CD14-positive monocyte (primary cell): Measurements from ENCODE around the gene SNAI1. TPM values are rescaled to one million over a fixed set of nuclear protein-coding genes. Genes with fewer than 3 reads are reported as not detected.

Experiments used
- DNase-seq, 3 donors: peaks; one replicate each; pipeline ENCODE4 v3.0.0-alpha.2; 2011 to 2022
- H2AFZ ChIP-seq: 2 replicates; pipeline ENCODE4 v1.6.0; 2012; ENCODE audit warnings: mild to moderate bottlenecking, low read depth, low read length, inconsistent platforms; ENCODE audit not compliant: insufficient read depth, poor library complexity, severe bottlenecking
- H3K27ac ChIP-seq, 2 donors: 1 replicate in 1 of 2; 2 replicates in 1 of 2; pipeline ENCODE4 v1.5.1; 2012 to 2013; ENCODE audit warnings: low read length in 2 of 2, control low read depth in 1 of 2, inconsistent platforms in 1 of 2, low read depth in 1 of 2, mild to moderate bottlenecking in 1 of 2
- H3K27me3 ChIP-seq, 2 donors: one replicate each; pipeline versions ENCODE4 v1.6.0 to v1.6.1; 2011 to 2013; ENCODE audit warnings: low read length in 2 of 2; ENCODE audit not compliant: control insufficient read depth in 2 of 2, insufficient read depth in 2 of 2
- H3K36me3 ChIP-seq, 2 donors: replicated peaks in 1 of 2; 1 replicate in 1 of 2; 2 replicates in 1 of 2; pipeline versions ENCODE4 v1.5.1 to v1.6.1; 2012 to 2013; ENCODE audit warnings: low read length in 2 of 2, control low read depth in 1 of 2, inconsistent platforms in 1 of 2, mild to moderate bottlenecking in 1 of 2; ENCODE audit not compliant: insufficient read depth in 2 of 2, control insufficient read depth in 1 of 2
- H3K4me1 ChIP-seq, 2 donors: 1 replicate in 1 of 2; 2 replicates in 1 of 2; pipeline versions ENCODE4 v1.5.1 to v1.6.1; 2012 to 2013; ENCODE audit warnings: low read length in 2 of 2, control low read depth in 1 of 2, inconsistent platforms in 1 of 2, mild to moderate bottlenecking in 1 of 2, moderate library complexity in 1 of 2; ENCODE audit not compliant: insufficient read depth in 2 of 2, control insufficient read depth in 1 of 2
- H3K4me2 ChIP-seq: replicated peaks from 2 replicates; pipeline ENCODE3; 2012; ENCODE audit warnings: low read length, moderate library complexity, mild to moderate bottlenecking; ENCODE audit not compliant: poor library complexity, severe bottlenecking; ENCODE audit errors: extremely low read depth
- H3K4me3 ChIP-seq, 3 experiments: fragments of 200-600 bp in 1 of 3; sonication (generic) in 1 of 3; replicated peaks in 1 of 3; 1 replicate in 2 of 3; 2 replicates in 1 of 3; pipeline ENCODE4 v1.5.1; 2011 to 2013; ENCODE audit warnings: low read length in 3 of 3, mild to moderate bottlenecking in 3 of 3, control low read depth in 2 of 3, low read depth in 2 of 3, inconsistent platforms in 1 of 3, moderate library complexity in 1 of 3
- H3K79me2 ChIP-seq: 2 replicates; pipeline ENCODE4 v1.6.0; 2012; ENCODE audit warnings: mild to moderate bottlenecking, control low read depth, inconsistent platforms, low read length, moderate library complexity; ENCODE audit not compliant: insufficient read depth
- H3K9ac ChIP-seq: 2 replicates; pipeline ENCODE4 v1.6.0; 2017; ENCODE audit warnings: low read length, mild to moderate bottlenecking; ENCODE audit not compliant: insufficient read depth, poor library complexity, severe bottlenecking
- H3K9me3 ChIP-seq, 2 donors: replicated peaks in 1 of 2; 1 replicate in 1 of 2; 2 replicates in 1 of 2; pipeline versions ENCODE4 v1.5.1 to v1.6.1; 2012 to 2013; ENCODE audit warnings: low read length in 2 of 2, control low read depth in 1 of 2; ENCODE audit not compliant: control insufficient read depth in 1 of 2, insufficient read depth in 1 of 2
- H4K20me1 ChIP-seq: 2 replicates; pipeline ENCODE4 v1.6.0; 2012; ENCODE audit warnings: mild to moderate bottlenecking, low read length, control low read depth, moderate library complexity; ENCODE audit not compliant: insufficient read depth
- H3K27ac Mint-ChIP-seq, 7 donors: one replicate each; pipeline ENCODE4 v1.8.0; 2020; ENCODE audit warnings: mild to moderate bottlenecking in 7 of 7, mixed read lengths in 7 of 7, moderate library complexity in 6 of 7, inconsistent platforms in 2 of 7
- H3K27me3 Mint-ChIP-seq, 3 donors: one replicate each; pipeline ENCODE4 v1.8.0; 2021 to 2022; ENCODE audit warnings: low read depth in 3 of 3, mild to moderate bottlenecking in 3 of 3, mixed read lengths in 3 of 3, moderate library complexity in 3 of 3, inconsistent platforms in 1 of 3
- H3K36me3 Mint-ChIP-seq, 2 donors: one replicate each; pipeline ENCODE4 v1.8.0; 2020; ENCODE audit warnings: mixed read lengths in 2 of 2, inconsistent platforms in 1 of 2, mild to moderate bottlenecking in 1 of 2
- H3K4me1 Mint-ChIP-seq: one replicate; pipeline ENCODE4 v1.8.0; 2020; ENCODE audit warnings: mild to moderate bottlenecking, mixed read lengths
- H3K4me3 Mint-ChIP-seq, 2 donors: one replicate each; pipeline ENCODE4 v1.8.0; 2020; ENCODE audit warnings: mild to moderate bottlenecking in 2 of 2, mixed read lengths in 2 of 2, moderate library complexity in 1 of 2
- H3K9me3 Mint-ChIP-seq, 7 donors: one replicate each; pipeline ENCODE4 v1.8.0; 2020 to 2022; ENCODE audit warnings: mixed read lengths in 7 of 7, mild to moderate bottlenecking in 6 of 7, moderate library complexity in 6 of 7, inconsistent platforms in 2 of 7
- WGBS: methylation state at CpG from one replicate; pipeline ENCODE4 v1.1.5; 2013; ENCODE audit warnings: missing lambda C conversion rate; ENCODE audit not compliant: insufficient coverage; 5-methylcytosine and 5-hydroxymethylcytosine counted together
- intact Hi-C, 2 donors: fragments of 100-400 bp; cut with micrococcal nuclease; formaldehyde crosslinking; loops; one replicate each; pipeline versions ENCODE4 v1.15.0 to v1.15.1; 2023
- polyA plus RNA-seq, 3 donors: library from polyadenylated mRNA; depleted of rRNA in 1 of 3; unstranded in 2 of 3; stranded (reverse) in 1 of 3; fragments of 300-500 nt in 2 of 3; fragments of >200 nt in 1 of 3; fragmentation: Illumina TruSeq in 2 of 3; gene quantifications; 1 replicate in 2 of 3; 2 replicates in 1 of 3; pipeline ENCODE4 v1.2.3, GENCODE V29; 2012 to 2021
- TF ChIP-seq, protein P1 (sequence below): fragments of 200-600 bp; IDR thresholded peaks from one replicate; pipeline ENCODE4 v1.8.0; 2022; ENCODE audit warnings: antibody characterized with exemption, mild to moderate bottlenecking

The SNAI1 gene
- polyA plus RNA-seq, 3 donors, result 2.4 to 181 (median 2.6) TPM

DNA sequence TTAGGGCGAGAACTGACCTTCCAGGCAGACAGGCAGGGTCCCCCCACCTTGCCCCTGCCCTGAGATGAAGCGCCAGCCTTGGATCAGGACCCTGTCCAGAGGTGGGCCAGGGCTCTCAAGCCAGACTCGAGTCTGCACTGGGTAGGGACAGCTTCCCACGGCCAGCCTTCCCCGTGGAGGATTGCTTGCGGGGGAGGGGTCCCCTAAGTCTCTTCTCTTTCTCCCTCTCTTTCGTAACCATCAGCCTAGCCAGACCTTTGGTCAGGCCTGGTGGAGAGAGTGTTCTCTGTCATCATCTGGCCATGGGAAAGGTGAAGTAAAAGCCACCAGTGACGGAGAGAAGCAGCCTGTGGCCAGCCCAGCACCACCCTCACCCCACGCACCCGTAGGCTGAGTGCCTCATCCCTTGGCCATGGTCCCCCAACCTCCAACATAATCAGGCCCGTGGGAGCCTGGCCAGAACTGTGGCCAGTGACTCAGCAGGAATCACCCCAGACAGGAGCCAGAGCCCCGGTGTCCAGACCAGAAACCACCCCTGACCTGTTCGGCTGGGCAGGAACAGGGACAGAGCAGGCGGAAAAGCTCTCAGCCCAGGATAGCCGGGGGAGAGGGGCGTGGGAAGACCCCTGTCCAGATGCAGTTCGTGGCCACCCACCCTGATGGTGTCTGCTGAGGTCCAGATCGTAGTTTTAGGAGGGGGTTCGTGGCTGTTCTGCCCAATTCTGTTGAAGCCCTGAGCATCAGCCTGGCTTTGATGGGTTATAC is 47.1 kb downstream of the SNAI1 start:
- Histone ChIP-seq H3K9me3 (no peaks in the 10 kb centered on the region), H3K4me1 (peaks cover 42 to 61% of the 10 kb centered on the region in 2 donors), H3K4me3 (peak overlapping the region in 1 of 3 experiments; percentile 32), H3K4me2 (peak overlapping the region; percentile 10), H3K36me3 (no peaks in the 10 kb centered on the region), H3K79me2 (no peaks in the 10 kb centered on the region), H3K27ac (peak overlapping the region; percentile 69 to 83), H4K20me1 (no peaks in the 10 kb centered on the region), H2AFZ (no peak overlapping the region), H3K27me3 (no peaks in the 10 kb centered on the region), H3K9ac (peak overlapping the region; percentile 33)
- peaks cover 2 to 4% of the 10 kb centered on the region in 2 donors for H3K36me3 Mint-ChIP-seq
- H3K4me1 Mint-ChIP-seq, result peaks cover 54% of the 10 kb centered on the region
- H3K9me3 Mint-ChIP-seq, result peaks cover 0 to 2% (median 0%) of the 10 kb centered on the region in 7 donors
- peak; percentile 94 to 96 (median 95) for DNase-seq
- WGBS, result 62% methylated on average over 13 of the region's 19 CpGs
- H3K27me3 Mint-ChIP-seq, result peaks cover 1 to 6% (median 4%) of the 10 kb centered on the region in 3 donors
- peak overlapping the region; percentile 66 to 94 (median 90) for H3K27ac Mint-ChIP-seq
- intact Hi-C loops, result loop anchor here in 1 of 2 donors (5.0 kb wide), 1 partner anchor 33 kb away; no protein-coding TSS in a partner anchor
- TF ChIP-seq, protein P1, sequence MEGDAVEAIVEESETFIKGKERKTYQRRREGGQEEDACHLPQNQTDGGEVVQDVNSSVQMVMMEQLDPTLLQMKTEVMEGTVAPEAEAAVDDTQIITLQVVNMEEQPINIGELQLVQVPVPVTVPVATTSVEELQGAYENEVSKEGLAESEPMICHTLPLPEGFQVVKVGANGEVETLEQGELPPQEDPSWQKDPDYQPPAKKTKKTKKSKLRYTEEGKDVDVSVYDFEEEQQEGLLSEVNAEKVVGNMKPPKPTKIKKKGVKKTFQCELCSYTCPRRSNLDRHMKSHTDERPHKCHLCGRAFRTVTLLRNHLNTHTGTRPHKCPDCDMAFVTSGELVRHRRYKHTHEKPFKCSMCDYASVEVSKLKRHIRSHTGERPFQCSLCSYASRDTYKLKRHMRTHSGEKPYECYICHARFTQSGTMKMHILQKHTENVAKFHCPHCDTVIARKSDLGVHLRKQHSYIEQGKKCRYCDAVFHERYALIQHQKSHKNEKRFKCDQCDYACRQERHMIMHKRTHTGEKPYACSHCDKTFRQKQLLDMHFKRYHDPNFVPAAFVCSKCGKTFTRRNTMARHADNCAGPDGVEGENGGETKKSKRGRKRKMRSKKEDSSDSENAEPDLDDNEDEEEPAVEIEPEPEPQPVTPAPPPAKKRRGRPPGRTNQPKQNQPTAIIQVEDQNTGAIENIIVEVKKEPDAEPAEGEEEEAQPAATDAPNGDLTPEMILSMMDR, result no peak
- peak overlapping the region in 1 of 2 donors; percentile 30 for H3K4me3 Mint-ChIP-seq

- Histone ChIP-seq H3K9me3 (no peaks in the 10 kb centered on the region), H3K4me1 (peaks cover 41 to 55% of the 10 kb centered on the region in 2 donors), H3K27ac (peak overlapping the region; percentile 81 to 95), H3K36me3 (no peaks in the 10 kb centered on the region), H2AFZ (no peak overlapping the region), H3K79me2 (no peaks in the 10 kb centered on the region), H3K4me3 (peak overlapping the region in 1 of 3 experiments; percentile 12), H3K4me2 (no peak overlapping the region), H3K9ac (peak overlapping the region; percentile 57), H4K20me1 (no peaks in the 10 kb centered on the region), H3K27me3 (no peaks in the 10 kb centered on the region)
- DNase-seq, result no peak
- TF ChIP-seq, protein P1, result no peak
- Mint-ChIP-seq H3K27me3 (peaks cover 1 to 8% (median 6%) of the 10 kb centered on the region in 3 donors), H3K4me3 (no peak overlapping the region), H3K4me1 (peaks cover 54% of the 10 kb centered on the region), H3K27ac (peak overlapping the region; percentile 83 to 96 (median 92)), H3K36me3 (peaks cover 2 to 4% of the 10 kb centered on the region in 2 donors), H3K9me3 (peaks cover 0 to 2% (median 0%) of the 10 kb centered on the region in 7 donors)
- WGBS, result 98% methylated on average over 5 of the region's 9 CpGs
- intact Hi-C loops, result loop anchor here in 1 of 2 donors (5.0 kb wide), 1 partner anchor 36 kb away; no protein-coding TSS in a partner anchor
These were observed 50.3 kb downstream of the SNAI1 start for GRCh38 chr20:50032955-50033666.
